Measurements from ENCODE around the gene PPP1R1B.

DNA sequence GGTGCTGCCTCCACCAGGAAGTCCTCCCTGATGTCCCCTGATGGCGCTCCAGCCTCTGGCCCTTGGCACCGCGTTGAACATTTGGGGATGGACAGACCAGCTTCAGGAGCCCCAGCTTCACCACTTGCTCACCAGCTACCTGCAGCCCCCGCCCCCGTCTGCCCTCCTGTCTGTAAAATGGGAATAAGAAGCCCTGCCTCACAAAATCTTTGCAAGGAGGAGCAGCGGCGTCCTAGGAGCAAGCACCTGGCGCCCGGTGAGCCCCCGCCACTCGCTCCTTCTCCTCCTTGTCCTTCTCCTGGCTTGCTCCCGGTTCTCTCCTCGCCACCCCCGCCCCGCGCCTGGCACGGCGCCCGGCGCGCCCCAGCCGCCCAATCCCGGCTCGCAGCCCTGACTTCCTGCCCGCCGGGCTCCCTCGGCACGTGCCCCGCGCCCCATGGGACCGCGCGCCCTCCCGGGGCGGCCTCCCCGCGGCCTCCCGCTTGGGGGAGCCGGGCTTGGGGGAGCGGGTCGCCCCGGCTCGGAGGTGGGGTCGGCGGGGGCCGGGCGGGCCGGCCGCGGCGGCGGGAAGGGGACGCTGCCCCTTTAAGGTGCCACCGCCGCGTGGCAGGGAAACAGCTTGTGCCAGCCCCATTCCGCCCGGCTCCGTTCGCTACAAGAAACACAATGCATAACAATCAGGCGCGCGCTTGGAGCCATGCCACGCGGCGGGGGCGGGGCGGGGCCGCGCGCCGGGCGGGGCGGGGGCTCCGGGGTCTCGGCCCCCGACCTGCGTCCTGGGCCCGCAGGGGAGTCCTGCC lies 9.1 kb upstream of the PPP1R1B start:
- TF ChIP-seq POLR2AphosphoS5 (IDR thresholded peaks at IDR 0.05; ENCODE audit: low read depth, low read length) (no peak), POLR2A (IDR thresholded peaks at IDR 0.05; ENCODE audit: low read depth, low read length) (no peak)

All from GM12892 (cell line).